HepG2 (cell line): ENCODE data around the gene SH3PXD2A. TPM values are rescaled to one million over a fixed set of nuclear protein-coding genes. Genes with fewer than 3 reads are reported as not detected.

Experiments
- ATAC-seq: fragments of 200-7000 bp; cut with Tn5 transposase; 3 replicates; pipeline ENCODE4 v1.9.1; 2020; ENCODE audit warnings: mild to moderate bottlenecking, moderate library complexity
- BruUV-seq: library from RNA; stranded (reverse); fragments of 400-500 nt; replicated peaks from 2 replicates; lab custom pipeline; 2021; lab: Mats Ljungman, UMichigan
- CTCF ChIA-PET: fragments of 300-600 bp; formaldehyde crosslinking; extraction: SDS; loops from one replicate; lab custom pipeline; 2021; ENCODE audit warnings: low total read pairs, inconsistent platforms, low intra/inter-chr PET ratio; lab: Yijun Ruan, JAX
- POLR2A ChIA-PET: fragments of 350-600 bp; sonication (Branson Sonifier 250); formaldehyde crosslinking; loops from one replicate; lab custom pipeline; 2020; ENCODE audit warnings: antibody characterized with exemption, inconsistent platforms; lab: Yijun Ruan, JAX
- DNase-seq: peaks from one replicate; pipeline ENCODE4 v3.0.0-alpha.2; 2015; ENCODE audit warnings: low spot score
- FAIRE-seq: peaks from 3 replicates; lab custom pipeline; 2011; peaks lifted over from hg19 to GRCh38; lab: Jason Lieb, UNC
- H2AFZ ChIP-seq: one replicate; pipeline ENCODE4 v1.6.1; 2011; ENCODE audit warnings: low read length, inconsistent platforms
- H3K27ac ChIP-seq: fragments of 300-600 bp; 3 replicates; pipeline ENCODE4 v1.8.0; 2011; ENCODE audit warnings: mixed run types, mild to moderate bottlenecking, mixed read lengths, low read length, inconsistent platforms; ENCODE audit not compliant: insufficient read depth; ENCODE audit errors: extremely low read length
- H3K27me3 ChIP-seq, 2 experiments: fragments of 200-600 bp in 1 of 2; 2 replicates in 1 of 2; 3 replicates in 1 of 2; pipeline versions ENCODE4 v1.6.0 to v1.8.0; 2011; ENCODE audit warnings: low read length in 2 of 2, mild to moderate bottlenecking in 2 of 2, moderate library complexity in 2 of 2, inconsistent platforms in 1 of 2; ENCODE audit not compliant: insufficient read depth in 2 of 2, control insufficient read depth in 1 of 2
- H3K36me3 ChIP-seq, 2 experiments: fragments of 200-600 bp in 1 of 2; replicated peaks in 1 of 2; 2 replicates in 1 of 2; 3 replicates in 1 of 2; pipeline versions ENCODE4 v1.5.1 to v1.8.0; 2011; ENCODE audit warnings: low read length in 2 of 2, inconsistent platforms in 1 of 2; ENCODE audit not compliant: insufficient read depth in 2 of 2, control insufficient read depth in 1 of 2
- H3K4me1 ChIP-seq: 2 replicates; pipeline ENCODE4 v1.5.1; 2012; ENCODE audit warnings: low read length, inconsistent platforms; ENCODE audit not compliant: insufficient read depth
- H3K4me2 ChIP-seq: 2 replicates; pipeline ENCODE4 v1.6.0; 2011; ENCODE audit warnings: low read depth, low read length, inconsistent platforms
- H3K4me3 ChIP-seq, 3 experiments: fragments of 200-600 bp in 1 of 3; sonication (generic), shearing (Covaris generic) in 1 of 3; replicated peaks in 1 of 3; 2 replicates each; pipeline ENCODE4 v1.5.1; 2011 to 2016; ENCODE audit warnings: low read length in 3 of 3, inconsistent platforms in 2 of 3, low read depth in 2 of 3, mild to moderate bottlenecking in 2 of 3, control low read depth in 1 of 3, mixed read lengths in 1 of 3; ENCODE audit not compliant: insufficient read depth in 1 of 3
- H3K79me2 ChIP-seq: one replicate; pipeline ENCODE4 v1.6.1; 2011; ENCODE audit warnings: low read length, inconsistent platforms; ENCODE audit not compliant: insufficient read depth
- H3K9ac ChIP-seq: 2 replicates; pipeline ENCODE4 v1.6.0; 2011; ENCODE audit warnings: mild to moderate bottlenecking, low read depth, low read length, inconsistent platforms; ENCODE audit not compliant: insufficient read depth
- H3K9me3 ChIP-seq: 2 replicates; pipeline ENCODE4 v1.5.1; 2012; ENCODE audit warnings: mild to moderate bottlenecking, low read length
- H4K20me1 ChIP-seq: 2 replicates; pipeline ENCODE4 v1.6.0; 2011; ENCODE audit warnings: inconsistent platforms, mild to moderate bottlenecking, low read length, moderate library complexity; ENCODE audit not compliant: insufficient read depth
- ATF7 ChIP-seq, 2 experiments: fragments of 450-650 bp in 1 of 2; sonication (generic) in 1 of 2; formaldehyde crosslinking in 1 of 2; IDR thresholded peaks; 2 replicates each; pipeline versions ENCODE4 v1.4.0 to v1.6.1; 2016 to 2020; ENCODE audit warnings: antibody characterized with exemption in 1 of 2, mild to moderate bottlenecking in 1 of 2, missing genetic modification reagents in 1 of 2
- FOSL2 ChIP-seq: sonication (generic); formaldehyde crosslinking; IDR thresholded peaks from 2 replicates; pipeline ENCODE4 v1.4.0; 2020; ENCODE audit warnings: missing genetic modification reagents
- JUNB ChIP-seq: sonication (generic); formaldehyde crosslinking; IDR thresholded peaks from 2 replicates; pipeline ENCODE4 v1.8.0; 2022; ENCODE audit warnings: missing genetic modification reagents, mild to moderate bottlenecking, borderline replicate concordance
- KDM5B ChIP-seq: sonication (generic); formaldehyde crosslinking; IDR thresholded peaks from 2 replicates; pipeline ENCODE4 v1.4.0; 2020; ENCODE audit warnings: missing genetic modification reagents, mild to moderate bottlenecking, borderline replicate concordance
- MBD4 ChIP-seq: IDR thresholded peaks from 2 replicates; pipeline ENCODE4 v1.6.1; 2012; ENCODE audit warnings: low read length, inconsistent platforms, borderline replicate concordance
- POLR2AphosphoS2 ChIP-seq: IDR thresholded peaks from 2 replicates; pipeline ENCODE4 v1.6.1; 2011; ENCODE audit warnings: low read depth, low read length, improper control_type of control experiment
- RFX3 ChIP-seq: IDR thresholded peaks from 2 replicates; pipeline ENCODE4 v1.6.1; 2016; ENCODE audit warnings: missing biosample characterization, missing genetic modification reagents
- STAT5B ChIP-seq: sonication (generic); formaldehyde crosslinking; IDR thresholded peaks from 2 replicates; pipeline ENCODE4 v1.4.0; 2020; ENCODE audit warnings: missing genetic modification reagents
- THRA ChIP-seq: sonication (generic); formaldehyde crosslinking; IDR thresholded peaks from 2 replicates; pipeline ENCODE4 v1.4.0; 2020; ENCODE audit warnings: missing genetic modification reagents, borderline replicate concordance
- ZNF235 ChIP-seq: sonication (generic); formaldehyde crosslinking; IDR thresholded peaks from 2 replicates; pipeline ENCODE4 v1.8.1; 2023; ENCODE audit warnings: mild to moderate bottlenecking, missing genetic modification reagents, borderline replicate concordance
- ZNF263 ChIP-seq: sonication (generic); formaldehyde crosslinking; IDR thresholded peaks from 2 replicates; pipeline ENCODE4 v1.4.0; 2020; ENCODE audit warnings: missing genetic modification reagents
- ZNF326 ChIP-seq: sonication (generic); formaldehyde crosslinking; IDR thresholded peaks from 2 replicates; pipeline ENCODE4 v1.4.0; 2020; ENCODE audit warnings: missing genetic modification reagents, borderline replicate concordance
- ZNF451 ChIP-seq: sonication (generic); formaldehyde crosslinking; IDR thresholded peaks from 2 replicates; pipeline ENCODE4 v1.5.0; 2020; ENCODE audit warnings: mild to moderate bottlenecking, missing genetic modification reagents
- whole genome bisulfite sequencing: methylation state at CpG from one replicate; pipeline ENCODE4 v1.1.6; 2017; ENCODE audit warnings: low lambda C conversion rate; 5-methylcytosine and 5-hydroxymethylcytosine counted together
- in situ Hi-C: cut with HindIII; loops from 2 replicates; pipeline ENCODE4 v1.10.0; 2017; ENCODE audit warnings: low pct_unique_long_range_greater_than_20kb; ENCODE audit not compliant: extremely low pct_ligation_motif_present
- intact Hi-C: fragments of 100-400 bp; cut with micrococcal nuclease; formaldehyde crosslinking; loops from one replicate; pipeline ENCODE4 v1.10.0; 2022; ENCODE audit not compliant: unreplicated experiment
- polyA plus RNA-seq, 8 experiments: library from polyadenylated mRNA; depleted of rRNA in 3 of 8; stranded (reverse) in 7 of 8; unstranded in 1 of 8; fragments of >200 nt; fragmentation: Illumina TruSeq in 4 of 8; extraction: Trizol in 4 of 8; gene quantifications; 2 replicates each; pipeline versions ENCODE4 v1.2.1 to v1.2.3, GENCODE V29; 2011 to 2016; ENCODE audit warnings: low read depth in 4 of 8, missing spikeins in 1 of 8, mixed read lengths in 1 of 8; ENCODE audit not compliant: insufficient read depth in 1 of 8
- total RNA-seq, 5 experiments: library from RNA; depleted of rRNA; stranded (reverse); fragments of >200 nt; fragmentation: Illumina TruSeq; extraction: Trizol; gene quantifications; 2 replicates each; pipeline ENCODE4 v1.2.3, GENCODE V29; 2016; ENCODE audit warnings: low read depth in 1 of 5
- TF ChIP-seq, protein P1 (sequence below): sonication (generic); formaldehyde crosslinking; IDR thresholded peaks from 2 replicates; pipeline ENCODE4 v1.5.1; 2020; ENCODE audit warnings: mild to moderate bottlenecking, missing genetic modification reagents
- TF ChIP-seq, protein P2 (sequence below): sonication (generic); formaldehyde crosslinking; IDR thresholded peaks from 2 replicates; pipeline ENCODE4 v1.8.1; 2023; ENCODE audit warnings: mild to moderate bottlenecking, missing genetic modification reagents, borderline replicate concordance
- TF ChIP-seq, protein P3 (sequence below): IDR thresholded peaks from 2 replicates; pipeline ENCODE4 v1.6.1; 2012; ENCODE audit warnings: low read length, improper control_type of control experiment

SH3PXD2A gene
- total and polyA plus RNA-seq, 2 of the 13 experiments (the other 11 are each of a cell fraction or from before 2014, with no cell fraction given), result 11.1 to 11.3 TPM

DNA sequence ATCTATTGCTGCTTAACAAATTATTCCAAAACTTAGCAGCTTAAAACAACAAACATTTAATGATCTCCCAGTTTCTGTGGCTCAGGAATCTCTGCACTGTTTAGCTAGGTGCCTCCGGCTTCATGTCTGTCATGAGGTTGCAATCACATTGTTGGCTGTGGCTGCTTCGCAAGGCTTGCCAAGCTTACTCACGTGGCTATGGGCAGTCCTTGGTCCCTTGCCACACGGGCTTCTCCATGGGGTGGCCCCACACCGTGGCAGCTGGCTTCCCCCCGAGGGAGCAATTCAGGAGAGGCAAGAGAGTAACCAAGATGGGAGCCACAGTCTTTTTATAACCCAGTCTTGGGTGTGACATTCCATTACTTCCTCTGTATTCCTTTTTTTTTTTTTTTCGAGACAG, 294.5 kb downstream of the SH3PXD2A start:
- ChIA-PET POLR2A (no interaction called here), CTCF (no interaction called here)
- Histone ChIP-seq H3K36me3 (no peaks in the 10 kb centered on the region), H2AFZ (no peak overlapping the region), H3K4me3 (no peak overlapping the region), H3K79me2 (no peaks in the 10 kb centered on the region), H4K20me1 (no peaks in the 10 kb centered on the region), H3K9ac (no peak overlapping the region), H3K27ac (no peak overlapping the region), H3K4me1 (peaks cover 14% of the 10 kb centered on the region; the same call in 1 of the 2 replicates), H3K4me2 (no peak overlapping the region), H3K27me3 (peaks cover 11 to 47% of the 10 kb centered on the region in 2 experiments), H3K9me3 (no peaks in the 10 kb centered on the region)
- TF ChIP-seq JUNB (CRISPR knock-in tag) (no peak), ZNF263 (CRISPR knock-in tag) (no peak), ZNF235 (CRISPR knock-in tag) (no peak), FOSL2 (CRISPR knock-in tag) (no peak), ZNF326 (CRISPR knock-in tag) (no peak), THRA (CRISPR knock-in tag) (no peak), ZNF451 (CRISPR knock-in tag) (no peak), ATF7 (IDR thresholded peaks at IDR 0.05) (no peak), ATF7 (CRISPR knock-in tag; IDR thresholded peaks at IDR 0.05) (no peak), STAT5B (CRISPR knock-in tag) (no peak), RFX3 (CRISPR knock-in tag) (no peak), MBD4 (no peak), POLR2AphosphoS2 (no peak), KDM5B (CRISPR knock-in tag) (no peak)
- TF ChIP-seq, protein P1, sequence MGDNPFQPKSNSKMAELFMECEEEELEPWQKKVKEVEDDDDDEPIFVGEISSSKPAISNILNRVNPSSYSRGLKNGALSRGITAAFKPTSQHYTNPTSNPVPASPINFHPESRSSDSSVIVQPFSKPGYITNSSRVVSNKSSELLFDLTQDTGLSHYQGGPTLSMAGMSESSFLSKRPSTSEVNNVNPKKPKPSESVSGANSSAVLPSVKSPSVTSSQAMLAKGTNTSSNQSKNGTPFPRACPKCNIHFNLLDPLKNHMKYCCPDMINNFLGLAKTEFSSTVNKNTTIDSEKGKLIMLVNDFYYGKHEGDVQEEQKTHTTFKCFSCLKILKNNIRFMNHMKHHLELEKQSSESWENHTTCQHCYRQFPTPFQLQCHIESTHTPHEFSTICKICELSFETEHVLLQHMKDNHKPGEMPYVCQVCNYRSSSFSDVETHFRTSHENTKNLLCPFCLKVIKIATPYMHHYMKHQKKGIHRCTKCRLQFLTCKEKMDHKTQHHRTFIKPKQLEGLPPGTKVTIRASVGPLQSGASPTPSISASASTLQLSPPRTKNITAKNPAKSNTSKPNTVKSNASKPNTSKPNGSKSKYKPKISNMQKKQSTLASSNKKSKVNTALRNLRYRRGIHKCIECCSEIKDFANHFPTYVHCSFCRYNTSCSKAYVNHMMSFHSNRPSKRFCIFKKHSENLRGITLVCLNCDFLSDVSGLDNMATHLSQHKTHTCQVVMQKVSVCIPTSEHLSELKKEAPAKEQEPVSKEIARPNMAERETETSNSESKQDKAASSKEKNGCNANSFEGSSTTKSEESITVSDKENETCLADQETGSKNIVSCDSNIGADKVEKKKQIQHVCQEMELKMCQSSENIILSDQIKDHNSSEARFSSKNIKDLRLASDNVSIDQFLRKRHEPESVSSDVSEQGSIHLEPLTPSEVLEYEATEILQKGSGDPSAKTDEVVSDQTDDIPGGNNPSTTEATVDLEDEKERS, result no peak
- TF ChIP-seq, protein P2, sequence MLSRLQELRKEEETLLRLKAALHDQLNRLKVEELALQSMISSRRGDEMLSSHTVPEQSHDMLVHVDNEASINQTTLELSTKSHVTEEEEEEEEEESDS (CRISPR knock-in tag), result no peak
- TF ChIP-seq, protein P3, sequence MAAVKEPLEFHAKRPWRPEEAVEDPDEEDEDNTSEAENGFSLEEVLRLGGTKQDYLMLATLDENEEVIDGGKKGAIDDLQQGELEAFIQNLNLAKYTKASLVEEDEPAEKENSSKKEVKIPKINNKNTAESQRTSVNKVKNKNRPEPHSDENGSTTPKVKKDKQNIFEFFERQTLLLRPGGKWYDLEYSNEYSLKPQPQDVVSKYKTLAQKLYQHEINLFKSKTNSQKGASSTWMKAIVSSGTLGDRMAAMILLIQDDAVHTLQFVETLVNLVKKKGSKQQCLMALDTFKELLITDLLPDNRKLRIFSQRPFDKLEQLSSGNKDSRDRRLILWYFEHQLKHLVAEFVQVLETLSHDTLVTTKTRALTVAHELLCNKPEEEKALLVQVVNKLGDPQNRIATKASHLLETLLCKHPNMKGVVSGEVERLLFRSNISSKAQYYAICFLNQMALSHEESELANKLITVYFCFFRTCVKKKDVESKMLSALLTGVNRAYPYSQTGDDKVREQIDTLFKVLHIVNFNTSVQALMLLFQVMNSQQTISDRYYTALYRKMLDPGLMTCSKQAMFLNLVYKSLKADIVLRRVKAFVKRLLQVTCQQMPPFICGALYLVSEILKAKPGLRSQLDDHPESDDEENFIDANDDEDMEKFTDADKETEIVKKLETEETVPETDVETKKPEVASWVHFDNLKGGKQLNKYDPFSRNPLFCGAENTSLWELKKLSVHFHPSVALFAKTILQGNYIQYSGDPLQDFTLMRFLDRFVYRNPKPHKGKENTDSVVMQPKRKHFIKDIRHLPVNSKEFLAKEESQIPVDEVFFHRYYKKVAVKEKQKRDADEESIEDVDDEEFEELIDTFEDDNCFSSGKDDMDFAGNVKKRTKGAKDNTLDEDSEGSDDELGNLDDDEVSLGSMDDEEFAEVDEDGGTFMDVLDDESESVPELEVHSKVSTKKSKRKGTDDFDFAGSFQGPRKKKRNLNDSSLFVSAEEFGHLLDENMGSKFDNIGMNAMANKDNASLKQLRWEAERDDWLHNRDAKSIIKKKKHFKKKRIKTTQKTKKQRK, result no peak
- no peak for DNase-seq
- no peak for FAIRE-seq
- 41% methylated on average over 6 of the region's 7 CpGs for WGBS
- no peak for ATAC-seq
- intact Hi-C loops, result no loop called here
- in situ Hi-C loops, result no loop called here
- no TSS peak for BruUV-seq
